Nephron progenitor cell (in vitro differentiated cells): ENCODE measurements around the gene LTB4R.
"Not testable (repeated sequence)": the region's sequence is repeated elsewhere in the genome, so short reads cannot be mapped to it uniquely, and the experiment has no call there.

Experiments
- DNase-seq: peaks from one replicate; pipeline ENCODE4 v3.0.0; 2021
- H3K27ac Mint-ChIP-seq: 2 replicates; pipeline ENCODE4 v1.8.0; 2021; ENCODE audit warnings: mild to moderate bottlenecking, moderate library complexity, mixed read lengths
- H3K27me3 Mint-ChIP-seq: 2 replicates; pipeline ENCODE4 v1.8.0; 2021; ENCODE audit warnings: mild to moderate bottlenecking, low read depth, mixed read lengths; ENCODE audit not compliant: poor library complexity
- H3K36me3 Mint-ChIP-seq: 2 replicates; pipeline ENCODE4 v1.8.0; 2021; ENCODE audit warnings: low read depth, mixed read lengths
- H3K4me1 Mint-ChIP-seq: 2 replicates; pipeline ENCODE4 v1.8.0; 2021; ENCODE audit warnings: mixed read lengths
- H3K4me3 Mint-ChIP-seq: 2 replicates; pipeline ENCODE4 v1.8.0; 2021; ENCODE audit warnings: mild to moderate bottlenecking, moderate library complexity, mixed read lengths
- H3K9me3 Mint-ChIP-seq: 2 replicates; pipeline ENCODE4 v1.8.0; 2021; ENCODE audit warnings: mild to moderate bottlenecking, moderate library complexity, mixed read lengths
- TF ChIP-seq, protein P1 (sequence below): fragments of 200-600 bp; sonication (generic); IDR thresholded peaks from 2 replicates; pipeline ENCODE4 v1.5.0; 2021; ENCODE audit warnings: antibody characterized with exemption

LTB4R gene

DNA sequence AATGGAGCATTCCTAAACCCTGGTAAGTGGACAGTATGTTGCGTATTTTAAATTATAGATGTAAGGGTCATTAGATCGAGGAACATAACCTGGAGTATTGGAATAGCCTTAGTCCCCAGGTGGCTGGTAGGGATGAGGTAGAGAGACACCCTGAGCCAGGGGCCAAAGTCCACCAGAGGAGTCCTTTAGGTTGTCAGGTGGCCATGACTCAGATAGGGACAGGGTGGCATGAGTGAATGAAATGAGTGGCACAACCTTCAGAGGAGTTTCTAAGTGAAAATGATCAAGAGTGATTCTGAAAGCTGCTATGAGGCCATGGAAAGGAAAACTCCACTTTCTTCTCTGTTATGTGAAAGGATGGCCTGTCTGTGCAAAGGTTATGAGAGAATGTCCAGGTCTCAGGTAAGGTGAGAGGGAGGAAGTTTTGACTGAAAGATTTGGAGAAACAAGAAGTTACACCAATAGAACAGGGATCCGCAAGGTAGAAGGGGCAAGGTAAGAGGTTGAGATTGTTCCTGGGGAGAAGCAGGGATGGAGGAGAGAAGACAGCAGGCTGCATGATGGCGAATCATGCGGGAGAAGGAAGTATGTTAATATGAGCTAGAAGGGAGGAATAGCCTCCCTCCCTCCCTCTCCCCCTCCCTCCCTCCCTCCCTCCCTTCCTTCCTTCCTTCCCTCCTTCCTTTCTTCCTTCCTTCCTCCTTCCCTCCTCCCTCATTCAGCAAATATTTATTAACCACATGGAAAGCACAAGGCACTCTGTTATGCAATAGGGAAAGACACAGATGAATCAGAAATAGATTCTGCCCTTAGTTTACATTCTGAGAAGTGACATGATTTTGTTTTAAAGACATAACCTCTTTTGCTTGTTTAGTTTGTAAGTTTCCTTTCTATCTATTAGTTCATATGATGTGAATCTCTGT, 42.5 kb downstream of the LTB4R start:
- Mint-ChIP-seq H3K9me3 (peaks cover 3% of the 10 kb centered on the region), H3K27ac (no peak overlapping the region), H3K4me3 (no peak overlapping the region), H3K27me3 (peaks cover 83% of the 10 kb centered on the region), H3K4me1 (peaks cover 7% of the 10 kb centered on the region), H3K36me3 (no peaks in the 10 kb centered on the region)
- no peak for DNase-seq
- TF ChIP-seq, protein P1, sequence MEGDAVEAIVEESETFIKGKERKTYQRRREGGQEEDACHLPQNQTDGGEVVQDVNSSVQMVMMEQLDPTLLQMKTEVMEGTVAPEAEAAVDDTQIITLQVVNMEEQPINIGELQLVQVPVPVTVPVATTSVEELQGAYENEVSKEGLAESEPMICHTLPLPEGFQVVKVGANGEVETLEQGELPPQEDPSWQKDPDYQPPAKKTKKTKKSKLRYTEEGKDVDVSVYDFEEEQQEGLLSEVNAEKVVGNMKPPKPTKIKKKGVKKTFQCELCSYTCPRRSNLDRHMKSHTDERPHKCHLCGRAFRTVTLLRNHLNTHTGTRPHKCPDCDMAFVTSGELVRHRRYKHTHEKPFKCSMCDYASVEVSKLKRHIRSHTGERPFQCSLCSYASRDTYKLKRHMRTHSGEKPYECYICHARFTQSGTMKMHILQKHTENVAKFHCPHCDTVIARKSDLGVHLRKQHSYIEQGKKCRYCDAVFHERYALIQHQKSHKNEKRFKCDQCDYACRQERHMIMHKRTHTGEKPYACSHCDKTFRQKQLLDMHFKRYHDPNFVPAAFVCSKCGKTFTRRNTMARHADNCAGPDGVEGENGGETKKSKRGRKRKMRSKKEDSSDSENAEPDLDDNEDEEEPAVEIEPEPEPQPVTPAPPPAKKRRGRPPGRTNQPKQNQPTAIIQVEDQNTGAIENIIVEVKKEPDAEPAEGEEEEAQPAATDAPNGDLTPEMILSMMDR: no peak

DNA sequence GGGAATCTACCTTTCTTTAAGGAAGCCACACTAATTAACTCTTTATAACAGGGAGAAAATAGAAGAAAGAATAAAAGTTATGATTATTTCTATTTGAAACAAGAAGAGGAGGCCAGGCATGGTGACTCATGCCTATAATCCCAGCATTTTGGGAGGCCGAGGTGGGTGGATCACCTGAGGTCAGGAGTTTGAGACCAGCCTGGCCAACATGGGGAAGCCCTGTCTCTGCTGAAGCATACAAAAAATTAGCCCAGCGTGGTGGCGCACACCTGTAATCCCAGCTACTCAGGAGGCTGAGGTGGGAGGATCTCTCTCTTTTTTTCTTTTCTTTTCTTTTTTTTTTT, 43.2 kb downstream of the LTB4R start:
- H3K4me3 Mint-ChIP-seq, H3K4me1 Mint-ChIP-seq, H3K27ac Mint-ChIP-seq, H3K9me3 Mint-ChIP-seq, H3K36me3 Mint-ChIP-seq, DNase-seq: not testable (repeated sequence)
- H3K27me3 Mint-ChIP-seq: peaks cover 79% of the 10 kb centered on the region

DNA sequence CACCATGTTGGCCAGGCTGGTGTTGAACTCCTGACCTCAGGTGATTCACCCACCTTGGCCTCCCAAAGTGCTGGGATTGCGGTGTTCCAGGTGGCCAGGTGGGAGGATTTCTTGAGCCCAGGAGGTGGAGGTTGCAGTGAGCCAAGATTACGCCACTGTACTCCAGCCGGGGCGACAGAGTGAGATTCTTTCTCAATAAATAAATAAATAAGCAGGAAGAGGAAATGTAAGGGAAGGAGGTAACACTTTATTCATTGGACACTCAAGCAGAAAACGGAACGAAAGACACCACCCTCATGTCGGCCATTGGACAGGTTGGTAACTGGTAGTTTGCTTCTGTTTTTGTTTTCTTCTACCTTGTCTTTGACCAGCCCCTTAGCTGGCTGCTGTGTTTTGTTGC, 43.7 kb downstream of the LTB4R start:
- TF ChIP-seq, protein P1: no peak
- H3K9me3 Mint-ChIP-seq: peaks cover 8% of the 10 kb centered on the region
- no peak for DNase-seq
- peaks cover 79% of the 10 kb centered on the region for H3K27me3 Mint-ChIP-seq
- no peaks in the 10 kb centered on the region for H3K36me3 Mint-ChIP-seq
- no peak overlapping the region for H3K4me3 Mint-ChIP-seq
- H3K27ac Mint-ChIP-seq: no peak overlapping the region
- peaks cover 7% of the 10 kb centered on the region for H3K4me1 Mint-ChIP-seq

DNA sequence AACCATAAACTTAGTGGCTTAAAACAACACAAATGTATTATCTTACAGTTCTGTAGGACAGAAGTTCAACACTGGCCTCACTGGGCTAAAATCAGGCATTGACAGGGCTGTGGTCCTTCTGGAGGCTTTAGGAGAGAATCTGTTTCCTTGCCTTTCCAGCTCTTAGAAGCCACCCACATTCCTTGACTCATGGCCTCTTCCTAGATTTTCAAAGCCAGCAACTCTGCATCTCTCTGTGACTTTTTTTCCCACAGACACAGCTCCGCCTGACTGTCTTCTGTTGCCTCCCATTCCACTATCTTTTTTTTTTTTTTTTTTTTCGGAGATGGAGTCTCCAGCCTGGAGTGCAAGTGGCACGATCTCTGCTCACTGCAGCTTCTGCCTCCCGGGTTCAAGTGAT, 44.9 kb downstream of the LTB4R start:
- Mint-ChIP-seq H3K9me3 (peaks cover 15% of the 10 kb centered on the region), H3K27me3 (peaks cover 78% of the 10 kb centered on the region), H3K36me3 (no peaks in the 10 kb centered on the region), H3K27ac (no peak overlapping the region), H3K4me3 (no peak overlapping the region), H3K4me1 (peaks cover 7% of the 10 kb centered on the region)
- DNase-seq: no peak
- TF ChIP-seq, protein P1: no peak

DNA sequence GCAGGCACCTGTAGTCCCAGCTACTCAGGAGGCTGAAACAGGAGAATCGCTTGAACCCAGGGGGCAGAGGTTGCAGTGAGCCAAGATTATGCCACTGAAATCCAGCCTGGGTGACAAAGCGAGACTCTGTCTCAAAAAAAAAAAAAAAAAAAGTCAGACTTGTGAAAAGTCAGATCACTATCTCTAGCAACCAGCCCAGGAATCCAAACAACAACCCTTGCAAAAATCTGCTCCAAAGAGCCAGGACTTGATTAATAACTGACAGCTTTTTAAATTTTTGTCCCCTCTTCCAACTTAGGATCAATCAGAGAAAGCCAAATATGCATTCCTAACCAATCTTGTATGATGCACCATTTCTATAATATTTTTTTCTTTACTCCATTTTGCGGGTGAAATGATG, 49.0 kb downstream of the LTB4R start:
- no peak for DNase-seq
- Mint-ChIP-seq H3K27ac (no peak overlapping the region), H3K9me3 (peaks cover 12% of the 10 kb centered on the region), H3K36me3 (no peaks in the 10 kb centered on the region), H3K27me3 (peaks cover 64% of the 10 kb centered on the region), H3K4me1 (peaks cover 3% of the 10 kb centered on the region), H3K4me3 (no peak overlapping the region)
- TF ChIP-seq, protein P1: no peak

DNA sequence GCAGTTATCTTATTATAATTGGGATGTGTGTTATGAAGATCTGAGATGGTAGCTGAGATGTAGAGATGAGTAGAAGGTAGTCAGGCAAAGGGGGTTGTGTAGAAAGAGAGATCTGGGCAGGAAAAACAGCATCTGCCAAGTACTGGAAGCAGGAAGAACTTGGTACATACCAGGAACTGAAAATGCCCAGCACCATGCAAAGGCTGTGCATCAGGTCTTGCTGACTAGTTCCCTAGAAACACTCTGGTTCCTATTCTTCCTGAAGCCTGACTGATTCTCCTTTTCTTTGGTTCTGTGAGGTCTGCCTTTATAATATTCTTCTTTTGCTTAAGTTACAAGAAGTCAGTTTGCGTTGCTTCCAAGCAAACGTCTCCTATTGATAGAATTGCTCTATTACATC, 50.0 kb downstream of the LTB4R start:
- Mint-ChIP-seq H3K36me3 (no peaks in the 10 kb centered on the region), H3K4me3 (no peak overlapping the region), H3K4me1 (peaks cover 13% of the 10 kb centered on the region), H3K27me3 (peaks cover 63% of the 10 kb centered on the region), H3K9me3 (peaks cover 12% of the 10 kb centered on the region), H3K27ac (no peak overlapping the region)
- DNase-seq: no peak
- TF ChIP-seq, protein P1: no peak
